ENCODE results near the gene SLPI.

GRCh38 chr20:45257711-45258110 is 3.3 kb upstream of the SLPI start:
- no peak for TF ChIP-seq CTCF (conservative IDR thresholded peaks at IDR 0.05; ENCODE audit: low read length)
- TF ChIP-seq EZH2phosphoT487 (IDR thresholded peaks at IDR 0.05; ENCODE audit: borderline replicate concordance, low read depth, low read length) = no peak

Data from OCI-LY7 (cell line).